Fibroblast of skin of scalp (primary cell): ENCODE data around the gene PLEKHG4B.
A peak's percentile ranks its signal among the peaks of the same experiment; 100 is the strongest.

Experiments
- DNase-seq: peaks from one replicate; pipeline ENCODE4 v3.0.0-alpha.2; 2013

PLEKHG4B gene

GRCh38 chr5:93221-93980 is 1.4 kb downstream of the PLEKHG4B start:
- no peak for DNase-seq

GRCh38 chr5:94113-94892 is 2.3 kb downstream of the PLEKHG4B start:
- no peak for DNase-seq

GRCh38 chr5:95241-95980 is 3.4 kb downstream of the PLEKHG4B start:
- DNase-seq: no peak

GRCh38 chr5:96976-97660 is 5.2 kb downstream of the PLEKHG4B start:
- no peak for DNase-seq

- no peak for DNase-seq
These were observed 7.8 kb downstream of the PLEKHG4B start for GRCh38 chr5:99815-100214.

GRCh38 chr5:102411-103043 is 10.6 kb downstream of the PLEKHG4B start:
- DNase-seq: peak; percentile 12

- peak; percentile 19 for DNase-seq
These were observed 12.1 kb downstream of the PLEKHG4B start for GRCh38 chr5:104106-104505.

- no peak for DNase-seq
These were observed 12.9 kb downstream of the PLEKHG4B start for GRCh38 chr5:104778-105296.

- no peak for DNase-seq
These were observed 13.6 kb downstream of the PLEKHG4B start for GRCh38 chr5:105504-106070.

GRCh38 chr5:106587-106986 is 14.6 kb downstream of the PLEKHG4B start:
- DNase-seq: no peak

- DNase-seq: no peak
These were observed 15.6 kb downstream of the PLEKHG4B start for GRCh38 chr5:107526-107925.

- DNase-seq: no peak
These were observed 17.9 kb downstream of the PLEKHG4B start for GRCh38 chr5:109826-110225.

GRCh38 chr5:110270-110888 is 18.4 kb downstream of the PLEKHG4B start:
- DNase-seq: no peak

- DNase-seq: no peak
These were observed 19.2 kb downstream of the PLEKHG4B start for GRCh38 chr5:111171-111570.

GRCh38 chr5:119486-120097 is 27.6 kb downstream of the PLEKHG4B start:
- DNase-seq: no peak

- DNase-seq: no peak
These were observed 29.5 kb downstream of the PLEKHG4B start for GRCh38 chr5:121432-121831.

GRCh38 chr5:125815-126214 is 33.8 kb downstream of the PLEKHG4B start:
- no peak for DNase-seq

- no peak for DNase-seq
These were observed 34.8 kb downstream of the PLEKHG4B start for GRCh38 chr5:126806-127205.

GRCh38 chr5:127886-128285 is 35.9 kb downstream of the PLEKHG4B start:
- DNase-seq: no peak

- DNase-seq: no peak
These were observed 36.5 kb downstream of the PLEKHG4B start for GRCh38 chr5:128446-128845.

- no peak for DNase-seq
These were observed 37.2 kb downstream of the PLEKHG4B start for GRCh38 chr5:129148-129547.
